Measurements from ENCODE around the gene MOB3B.

MOB3B gene

GRCh38 chr9:27393054-27393846 lies 136.4 kb downstream of the MOB3B start:
- Histone ChIP-seq H3K36me3 (ENCODE audit: control insufficient read depth in 2 of 2, insufficient read depth in 1 of 2, low read length in 2 of 2) (no peaks in the 10 kb centered on the region), H3K4me3 (ENCODE audit: low read depth, low read length) (no peak overlapping the region), H3K27ac (ENCODE audit: extremely low read depth, low read depth, low read length) (no peak overlapping the region), H3K4me1 (ENCODE audit: control insufficient read depth, insufficient read depth, low read length) (peaks cover 21% of the 10 kb centered on the region), H3K9me3 (ENCODE audit: control insufficient read depth, insufficient read depth, low read depth, low read length) (no peaks in the 10 kb centered on the region)
- ChIA-PET CTCF (no interaction called here), POLR2A (no interaction called here)
- TF ChIP-seq TSHZ1 (tag by site-specific recombination; IDR thresholded peaks at IDR 0.05; ENCODE audit: borderline replicate concordance), result no peak
- TF ChIP-seq ZBTB11 (tag by site-specific recombination; conservative IDR thresholded peaks at IDR 0.05; ENCODE audit: low read depth), result no peak
- no peak for TF ChIP-seq ZNF169 (tag by site-specific recombination; IDR thresholded peaks at IDR 0.05)
- TF ChIP-seq, protein P1, sequence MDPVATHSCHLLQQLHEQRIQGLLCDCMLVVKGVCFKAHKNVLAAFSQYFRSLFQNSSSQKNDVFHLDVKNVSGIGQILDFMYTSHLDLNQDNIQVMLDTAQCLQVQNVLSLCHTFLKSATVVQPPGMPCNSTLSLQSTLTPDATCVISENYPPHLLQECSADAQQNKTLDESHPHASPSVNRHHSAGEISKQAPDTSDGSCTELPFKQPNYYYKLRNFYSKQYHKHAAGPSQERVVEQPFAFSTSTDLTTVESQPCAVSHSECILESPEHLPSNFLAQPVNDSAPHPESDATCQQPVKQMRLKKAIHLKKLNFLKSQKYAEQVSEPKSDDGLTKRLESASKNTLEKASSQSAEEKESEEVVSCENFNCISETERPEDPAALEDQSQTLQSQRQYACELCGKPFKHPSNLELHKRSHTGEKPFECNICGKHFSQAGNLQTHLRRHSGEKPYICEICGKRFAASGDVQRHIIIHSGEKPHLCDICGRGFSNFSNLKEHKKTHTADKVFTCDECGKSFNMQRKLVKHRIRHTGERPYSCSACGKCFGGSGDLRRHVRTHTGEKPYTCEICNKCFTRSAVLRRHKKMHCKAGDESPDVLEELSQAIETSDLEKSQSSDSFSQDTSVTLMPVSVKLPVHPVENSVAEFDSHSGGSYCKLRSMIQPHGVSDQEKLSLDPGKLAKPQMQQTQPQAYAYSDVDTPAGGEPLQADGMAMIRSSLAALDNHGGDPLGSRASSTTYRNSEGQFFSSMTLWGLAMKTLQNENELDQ (tag by site-specific recombination; IDR thresholded peaks at IDR 0.05; ENCODE audit: low read depth), result no peak
- TF ChIP-seq ZNF837 (tag by site-specific recombination; IDR thresholded peaks at IDR 0.05), result no peak
- TF ChIP-seq RBAK (tag by site-specific recombination; IDR thresholded peaks at IDR 0.05), result no peak
- no peak for TF ChIP-seq WT1 (tag by site-specific recombination; IDR thresholded peaks at IDR 0.05)
- TF ChIP-seq ZNF433 (tag by site-specific recombination; IDR thresholded peaks at IDR 0.05; ENCODE audit: low read depth), result no peak
- TF ChIP-seq GFI1B (tag by site-specific recombination; IDR thresholded peaks at IDR 0.05), result no peak
- TF ChIP-seq ZBTB48 (tag by site-specific recombination; IDR thresholded peaks at IDR 0.05), result no peak
- TF ChIP-seq ZFP37 (tag by site-specific recombination; IDR thresholded peaks at IDR 0.05), result no peak
- no peak for TF ChIP-seq ZNF521 (tag by site-specific recombination; IDR thresholded peaks at IDR 0.05)
- no peak for TF ChIP-seq ZNF530 (tag by site-specific recombination; IDR thresholded peaks at IDR 0.05; ENCODE audit: low read depth)
- TF ChIP-seq, protein P2, sequence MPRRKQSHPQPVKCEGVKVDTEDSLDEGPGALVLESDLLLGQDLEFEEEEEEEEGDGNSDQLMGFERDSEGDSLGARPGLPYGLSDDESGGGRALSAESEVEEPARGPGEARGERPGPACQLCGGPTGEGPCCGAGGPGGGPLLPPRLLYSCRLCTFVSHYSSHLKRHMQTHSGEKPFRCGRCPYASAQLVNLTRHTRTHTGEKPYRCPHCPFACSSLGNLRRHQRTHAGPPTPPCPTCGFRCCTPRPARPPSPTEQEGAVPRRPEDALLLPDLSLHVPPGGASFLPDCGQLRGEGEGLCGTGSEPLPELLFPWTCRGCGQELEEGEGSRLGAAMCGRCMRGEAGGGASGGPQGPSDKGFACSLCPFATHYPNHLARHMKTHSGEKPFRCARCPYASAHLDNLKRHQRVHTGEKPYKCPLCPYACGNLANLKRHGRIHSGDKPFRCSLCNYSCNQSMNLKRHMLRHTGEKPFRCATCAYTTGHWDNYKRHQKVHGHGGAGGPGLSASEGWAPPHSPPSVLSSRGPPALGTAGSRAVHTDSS (tag by site-specific recombination; IDR thresholded peaks at IDR 0.05), result no peak
- no peak for TF ChIP-seq ZNF26 (tag by site-specific recombination; IDR thresholded peaks at IDR 0.05)

Measured in HEK293 (cell line).